Thoracic aorta (tissue), 2 donors: ENCODE results near the gene NRCAM. TPM values are rescaled to one million over a fixed set of nuclear protein-coding genes. Genes with fewer than 3 reads are reported as not detected.
A peak's percentile ranks its signal among the peaks of the same experiment; 100 is the strongest.

Experiments
- ATAC-seq: fragments of 150-250 bp; one replicate; pipeline ENCODE4 v1.8.0; 2017; ENCODE audit warnings: low read depth; ENCODE audit not compliant: insufficient number of reproducible peaks, low FRiP score
- DNase-seq: peaks from one replicate; pipeline ENCODE4 v3.0.0-alpha.2; 2020; ENCODE audit warnings: low spot score
- H3K27ac ChIP-seq, 2 donors: fragments of 200-600 bp; sonication (generic); 1 replicate in 1 of 2; 2 replicates in 1 of 2; pipeline ENCODE4 v1.5.1; 2016; ENCODE audit warnings: mild to moderate bottlenecking in 2 of 2, moderate library complexity in 2 of 2
- H3K27me3 ChIP-seq: fragments of 200-600 bp; sonication (generic); replicated peaks from 2 replicates; pipeline ENCODE4 v1.6.0; 2016; ENCODE audit warnings: mild to moderate bottlenecking; ENCODE audit not compliant: insufficient read depth
- H3K36me3 ChIP-seq: fragments of 200-600 bp; sonication (generic); one replicate; pipeline ENCODE4 v1.5.1; 2016
- H3K4me1 ChIP-seq, 2 donors: fragments of 200-600 bp; sonication (generic); 1 replicate in 1 of 2; 2 replicates in 1 of 2; pipeline versions ENCODE4 v1.5.1 to v1.6.0; 2016; ENCODE audit warnings: low read depth in 2 of 2, mild to moderate bottlenecking in 1 of 2; ENCODE audit not compliant: control insufficient read depth in 1 of 2
- H3K4me3 ChIP-seq: fragments of 200-600 bp; sonication (generic); 2 replicates; pipeline ENCODE4 v1.5.1; 2016; ENCODE audit warnings: mild to moderate bottlenecking
- H3K9me3 ChIP-seq: fragments of 200-600 bp; sonication (generic); 2 replicates; pipeline ENCODE4 v1.5.1; 2016
- total RNA-seq, 2 donors: library from RNA; depleted of rRNA; stranded (reverse); fragments of >200 nt; gene quantifications; one replicate each; pipeline versions ENCODE4 v1.1.0 to v1.2.3, GENCODE V29; 2016
- TF ChIP-seq, protein P1 (sequence below): fragments of 200-600 bp; sonication (generic); IDR thresholded peaks from one replicate; pipeline ENCODE4 v1.5.1; 2019; ENCODE audit warnings: antibody characterized with exemption

Gene NRCAM
- total RNA-seq, 2 donors from 2014 or later, result 2.4 to 3.3 TPM

DNA sequence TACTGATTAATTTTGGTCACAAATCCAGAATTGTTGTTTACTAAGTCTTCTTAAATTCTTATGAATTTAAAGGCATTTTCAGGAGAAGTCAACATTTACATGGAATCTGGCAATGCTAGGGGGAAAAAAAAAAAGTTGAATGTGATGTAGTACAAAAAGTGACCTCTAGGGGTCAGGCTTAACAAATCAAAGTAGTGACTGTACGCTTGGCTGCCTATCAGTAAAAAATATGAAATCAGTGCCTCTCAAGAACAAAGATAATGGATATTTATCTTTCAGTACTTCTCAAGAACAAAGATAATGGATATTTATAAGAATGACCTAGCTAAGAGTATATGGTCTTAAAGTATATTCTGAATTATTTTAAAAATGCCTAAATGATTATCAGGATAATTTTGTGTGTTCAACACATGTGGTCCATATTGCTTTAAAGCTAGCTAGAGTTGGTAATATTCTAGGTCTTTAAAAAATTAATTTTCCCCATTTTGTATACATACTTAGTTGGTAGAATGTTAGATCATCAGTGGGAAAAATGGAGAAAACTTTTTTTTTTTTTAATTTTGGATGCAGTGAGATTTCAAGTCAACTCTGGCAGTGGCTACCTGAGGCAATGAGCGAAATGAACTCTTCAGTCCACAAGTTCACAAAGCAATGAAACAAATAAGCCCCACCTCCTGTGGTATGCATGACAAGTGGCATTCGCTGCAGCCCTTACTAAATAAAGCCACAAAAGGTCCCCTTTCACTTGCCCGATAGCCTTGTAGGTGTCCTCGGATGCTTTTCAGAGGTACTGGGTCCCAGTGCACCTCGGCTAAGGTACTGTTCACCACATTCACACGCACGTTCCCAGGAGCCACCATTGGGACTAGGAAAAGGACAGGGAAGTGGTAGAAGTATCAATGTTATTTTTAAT lies 274.9 kb downstream of the NRCAM start:
- DNase-seq (no peak), ATAC-seq (no peak)
- Histone ChIP-seq H3K4me1 (no peaks in the 10 kb centered on the region), H3K4me3 (no peak overlapping the region), H3K9me3 (no peaks in the 10 kb centered on the region), H3K27me3 (no peaks in the 10 kb centered on the region), H3K36me3 (no peaks in the 10 kb centered on the region), H3K27ac (no peak overlapping the region)
- TF ChIP-seq, protein P1, sequence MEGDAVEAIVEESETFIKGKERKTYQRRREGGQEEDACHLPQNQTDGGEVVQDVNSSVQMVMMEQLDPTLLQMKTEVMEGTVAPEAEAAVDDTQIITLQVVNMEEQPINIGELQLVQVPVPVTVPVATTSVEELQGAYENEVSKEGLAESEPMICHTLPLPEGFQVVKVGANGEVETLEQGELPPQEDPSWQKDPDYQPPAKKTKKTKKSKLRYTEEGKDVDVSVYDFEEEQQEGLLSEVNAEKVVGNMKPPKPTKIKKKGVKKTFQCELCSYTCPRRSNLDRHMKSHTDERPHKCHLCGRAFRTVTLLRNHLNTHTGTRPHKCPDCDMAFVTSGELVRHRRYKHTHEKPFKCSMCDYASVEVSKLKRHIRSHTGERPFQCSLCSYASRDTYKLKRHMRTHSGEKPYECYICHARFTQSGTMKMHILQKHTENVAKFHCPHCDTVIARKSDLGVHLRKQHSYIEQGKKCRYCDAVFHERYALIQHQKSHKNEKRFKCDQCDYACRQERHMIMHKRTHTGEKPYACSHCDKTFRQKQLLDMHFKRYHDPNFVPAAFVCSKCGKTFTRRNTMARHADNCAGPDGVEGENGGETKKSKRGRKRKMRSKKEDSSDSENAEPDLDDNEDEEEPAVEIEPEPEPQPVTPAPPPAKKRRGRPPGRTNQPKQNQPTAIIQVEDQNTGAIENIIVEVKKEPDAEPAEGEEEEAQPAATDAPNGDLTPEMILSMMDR, result peak; percentile 65

DNA sequence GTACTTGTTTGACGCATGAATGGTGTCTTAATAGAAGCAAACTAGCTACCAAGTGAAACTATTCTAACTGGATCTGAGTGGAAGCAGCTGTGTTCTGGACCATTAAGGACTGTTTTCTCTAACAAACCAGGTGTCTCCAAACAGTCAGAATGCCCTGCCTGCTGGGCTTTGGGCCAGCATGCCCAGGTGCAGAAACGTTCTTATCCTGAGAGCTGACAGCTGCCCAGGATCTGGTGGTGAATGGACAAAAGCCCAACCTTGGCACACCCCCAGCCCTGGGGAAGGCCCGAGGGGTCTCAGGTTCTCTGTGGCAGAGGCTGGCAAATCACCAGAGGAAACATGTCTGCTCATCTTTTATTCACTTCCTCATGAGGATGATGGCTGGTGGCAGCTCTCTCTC lies 277.8 kb downstream of the NRCAM start:
- no peak overlapping the region for H3K4me3 ChIP-seq
- no peak for DNase-seq
- no peaks in the 10 kb centered on the region for H3K4me1 ChIP-seq
- no peaks in the 10 kb centered on the region for H3K36me3 ChIP-seq
- H3K9me3 ChIP-seq, result no peaks in the 10 kb centered on the region
- no peak for ATAC-seq
- TF ChIP-seq, protein P1, result no peak
- no peak overlapping the region for H3K27ac ChIP-seq
- H3K27me3 ChIP-seq, result no peaks in the 10 kb centered on the region

DNA sequence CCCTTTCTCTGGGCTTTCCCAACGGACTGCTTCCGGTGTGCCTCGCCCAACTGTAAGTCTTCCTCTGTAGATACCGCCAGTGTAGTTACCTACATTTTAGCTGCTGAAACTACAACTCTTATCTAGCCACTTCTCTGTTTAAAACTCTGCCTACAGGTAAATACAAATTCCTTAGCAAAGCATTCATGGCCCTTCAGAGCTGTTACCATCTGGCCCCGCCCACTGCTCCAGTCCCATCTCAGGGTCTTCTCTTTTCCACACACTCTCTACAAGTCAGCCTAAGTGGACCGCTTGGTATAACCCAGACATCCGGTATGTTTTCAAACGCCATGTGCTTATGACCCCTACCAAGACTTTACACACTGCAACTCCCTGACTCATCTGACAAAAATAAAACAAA lies 285.1 kb downstream of the NRCAM start:
- DNase-seq, result no peak
- Histone ChIP-seq H3K27me3 (no peaks in the 10 kb centered on the region), H3K27ac (no peak overlapping the region), H3K4me3 (no peak overlapping the region), H3K36me3 (no peaks in the 10 kb centered on the region), H3K9me3 (no peaks in the 10 kb centered on the region), H3K4me1 (no peaks in the 10 kb centered on the region)
- ATAC-seq, result no peak
- TF ChIP-seq, protein P1, result no peak

DNA sequence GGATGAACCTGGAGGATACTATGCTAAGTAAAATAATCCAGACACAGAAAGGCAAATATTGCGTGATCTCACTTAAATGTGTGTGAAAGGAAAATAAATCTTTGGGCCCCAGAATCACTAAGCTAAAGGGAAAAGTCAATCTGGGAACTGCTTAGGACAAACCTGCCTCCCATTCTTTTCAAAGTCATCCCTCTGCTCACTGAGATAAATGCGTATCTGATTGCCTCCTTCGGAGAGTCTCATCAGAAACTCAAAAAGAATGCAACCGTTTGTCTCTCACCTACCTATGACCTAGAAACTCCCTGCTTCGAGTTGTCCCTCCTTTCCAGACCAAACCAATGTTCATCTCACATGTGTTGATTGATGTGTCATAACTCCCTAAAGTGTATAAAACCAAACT lies 286.0 kb downstream of the NRCAM start:
- no peak for DNase-seq
- no peaks in the 10 kb centered on the region for H3K36me3 ChIP-seq
- no peaks in the 10 kb centered on the region for H3K27me3 ChIP-seq
- no peak overlapping the region for H3K27ac ChIP-seq
- H3K4me3 ChIP-seq, result no peak overlapping the region
- no peak for ATAC-seq
- TF ChIP-seq, protein P1, result no peak
- no peaks in the 10 kb centered on the region for H3K4me1 ChIP-seq
- H3K9me3 ChIP-seq, result no peaks in the 10 kb centered on the region

DNA sequence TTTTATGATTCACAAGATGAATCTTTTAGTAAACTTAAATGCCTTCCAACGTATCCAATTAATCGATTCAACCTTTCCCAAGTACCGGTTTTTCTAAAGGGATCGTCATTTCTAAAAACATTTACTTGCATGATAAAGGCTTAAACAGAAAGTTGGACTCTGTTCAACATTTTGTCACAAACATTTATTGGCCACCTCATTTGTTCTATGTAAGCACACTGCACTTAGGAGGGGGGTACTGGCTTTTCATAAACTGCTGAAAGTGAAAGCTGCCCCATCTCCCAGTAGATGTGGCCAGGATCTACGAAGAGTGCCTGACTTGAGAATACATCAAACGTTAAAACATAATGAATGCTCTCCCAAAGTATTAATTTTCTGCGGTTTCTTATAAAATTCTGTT lies 288.8 kb downstream of the NRCAM start:
- DNase-seq (no peak), ATAC-seq (no peak)
- Histone ChIP-seq H3K9me3 (no peaks in the 10 kb centered on the region), H3K4me1 (no peaks in the 10 kb centered on the region), H3K4me3 (no peak overlapping the region), H3K27ac (no peak overlapping the region), H3K36me3 (no peaks in the 10 kb centered on the region), H3K27me3 (no peaks in the 10 kb centered on the region)
- TF ChIP-seq, protein P1, result no peak
